Measurements from ENCODE around the gene SMIM41. TPM values are rescaled to one million over a fixed set of nuclear protein-coding genes. Genes with fewer than 3 reads are reported as not detected.

SMIM41 gene
- total and polyA plus RNA-seq, 10 donors, result 0.64 to 8.1 (median 2.0) TPM

GRCh38 chr12:52052468-52053186, 26.9 kb upstream of the SMIM41 start:
- intact Hi-C loops (cut with DNase I; ENCODE audit: low total_unique reads), result no loop called here
- Histone ChIP-seq H3K36me3 (peaks cover 0 to 36% (median 22%) of the 10 kb centered on the region in 6 donors), H3K27me3 (replicated peaks in 1 of 7) (peaks cover 0 to 8% (median 0%) of the 10 kb centered on the region in 7 donors), H3K27ac (peak overlapping the region in 4 of 8 donors; percentile 91 to 93 (median 92)), H3K9me3 (no peaks in the 10 kb centered on the region), H3K4me1 (peaks cover 11 to 62% (median 31%) of the 10 kb centered on the region in 6 donors), H3K4me3 (peak overlapping the region in 6 of 8 donors; percentile 17 to 79 (median 53))
- 67 to 76% (median 74%) methylated on average over 6 to 7 of the region's 7 CpGs for WGBS, 5 donors
- no peak for DNase-seq
- TF ChIP-seq POLR2AphosphoS5 (IDR thresholded peaks at IDR 0.05), result peak in 2 of 3 donors; percentile 47 to 52
- no peak for TF ChIP-seq POLR2A (IDR thresholded peaks at IDR 0.05)
- no peak for TF ChIP-seq CTCF (IDR thresholded peaks at IDR 0.05 in 8 of 11, conservative IDR thresholded peaks at IDR 0.05 in 3 of 11)

DNA sequence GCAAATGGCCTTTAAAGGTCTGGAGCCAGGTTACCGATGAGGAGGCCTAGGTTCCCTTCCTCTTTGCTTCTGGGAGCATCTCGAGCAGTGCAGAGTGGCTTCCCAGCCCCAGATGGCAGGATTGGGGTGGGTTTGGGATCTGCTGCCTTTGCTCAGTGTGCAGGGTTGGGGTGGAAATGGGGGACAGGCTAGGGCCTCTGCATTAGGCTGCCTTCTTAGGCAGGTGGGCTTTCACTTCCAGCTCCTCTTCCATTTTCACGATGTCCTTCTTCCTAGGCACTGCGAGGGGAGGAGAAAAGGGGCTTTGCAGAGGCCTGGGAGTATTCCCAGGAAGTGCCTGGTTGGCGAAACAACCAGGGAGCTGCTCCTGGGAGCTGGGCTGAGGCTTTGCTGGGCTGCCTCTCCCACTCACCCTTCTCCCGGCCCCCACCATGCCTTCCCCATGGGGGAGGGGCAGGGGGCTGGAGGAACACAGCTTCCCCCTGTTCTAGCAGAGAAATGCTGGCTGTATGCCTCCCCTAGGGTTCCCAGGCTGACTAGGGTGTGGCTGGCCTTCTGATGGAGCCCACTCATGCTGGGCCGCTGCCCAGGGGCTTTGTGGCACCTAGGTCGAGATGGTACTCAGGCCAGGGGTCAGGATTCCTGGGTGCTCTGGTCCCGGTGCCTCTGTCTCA, 25.8 kb upstream of the SMIM41 start:
- Histone ChIP-seq H3K4me1 (peaks cover 11 to 55% (median 32%) of the 10 kb centered on the region in 6 donors), H3K27me3 (replicated peaks in 1 of 7) (peaks cover 0 to 8% (median 0%) of the 10 kb centered on the region in 7 donors), H3K27ac (peak overlapping the region in 2 of 8 donors; percentile 93), H3K4me3 (peak overlapping the region in 3 of 8 donors; percentile 9 to 79 (median 55)), H3K9me3 (no peaks in the 10 kb centered on the region), H3K36me3 (peaks cover 0 to 45% (median 29%) of the 10 kb centered on the region in 6 donors)
- no peak for DNase-seq
- TF ChIP-seq CTCF (IDR thresholded peaks at IDR 0.05 in 8 of 11, conservative IDR thresholded peaks at IDR 0.05 in 3 of 11) (no peak), POLR2AphosphoS5 (IDR thresholded peaks at IDR 0.05) (peak; percentile 3 to 14 (median 9)), POLR2A (IDR thresholded peaks at IDR 0.05) (no peak)
- intact Hi-C loops (cut with DNase I; ENCODE audit: low total_unique reads), result no loop called here
- WGBS, 5 donors, result 81 to 88% (median 84%) methylated on average over 6 to 9 of the region's 9 CpGs

DNA sequence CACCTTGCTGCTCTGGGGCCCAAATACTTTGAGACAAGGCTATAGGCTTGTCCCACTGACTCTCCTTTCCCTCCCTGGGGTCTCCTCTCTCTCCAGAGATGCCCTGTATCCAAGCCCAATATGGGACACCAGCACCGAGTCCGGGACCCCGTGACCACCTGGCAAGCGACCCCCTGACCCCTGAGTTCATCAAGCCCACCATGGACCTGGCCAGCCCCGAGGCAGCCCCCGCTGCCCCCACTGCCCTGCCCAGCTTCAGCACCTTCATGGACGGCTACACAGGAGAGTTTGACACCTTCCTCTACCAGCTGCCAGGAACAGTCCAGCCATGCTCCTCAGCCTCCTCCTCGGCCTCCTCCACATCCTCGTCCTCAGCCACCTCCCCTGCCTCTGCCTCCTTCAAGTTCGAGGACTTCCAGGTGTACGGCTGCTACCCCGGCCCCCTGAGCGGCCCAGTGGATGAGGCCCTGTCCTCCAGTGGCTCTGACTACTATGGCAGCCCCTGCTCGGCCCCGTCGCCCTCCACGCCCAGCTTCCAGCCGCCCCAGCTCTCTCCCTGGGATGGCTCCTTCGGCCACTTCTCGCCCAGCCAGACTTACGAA, 25.2 kb upstream of the SMIM41 start:
- 88 to 95% (median 93%) methylated on average over 19 to 21 of the region's 21 CpGs for WGBS, 5 donors
- H3K27ac ChIP-seq, result no peak overlapping the region
- TF ChIP-seq POLR2AphosphoS5 (IDR thresholded peaks at IDR 0.05), result peak in 2 of 3 donors; percentile 28 to 44
- no peak for TF ChIP-seq CTCF (IDR thresholded peaks at IDR 0.05 in 8 of 11, conservative IDR thresholded peaks at IDR 0.05 in 3 of 11)

More for the DNA sequence above, 25.2 kb upstream of the SMIM41 start:
- Histone ChIP-seq H3K4me3 (peak overlapping the region in 2 of 8 donors; percentile 9 to 79), H3K4me1 (peaks cover 11 to 59% (median 34%) of the 10 kb centered on the region in 6 donors), H3K9me3 (no peaks in the 10 kb centered on the region), H3K27me3 (replicated peaks in 1 of 7) (peaks cover 0 to 8% (median 0%) of the 10 kb centered on the region in 7 donors), H3K36me3 (peaks cover 0 to 52% (median 34%) of the 10 kb centered on the region in 6 donors)
- intact Hi-C loops (cut with DNase I; ENCODE audit: low total_unique reads), result no loop called here
- DNase-seq, result peak; percentile 70
